ENCODE data around the gene SUN2. TPM values are rescaled to one million over a fixed set of nuclear protein-coding genes. Genes with fewer than 3 reads are reported as not detected.
A peak's percentile ranks its signal among the peaks of the same experiment; 100 is the strongest.

The SUN2 gene
- total and polyA plus RNA-seq, 12 donors, result 38.6 to 178 (median 97.2) TPM

- ATAC-seq, result peak in 6 of 8 donors; percentile 5 to 43 (median 38)
- H3K27me3 ChIP-seq, result no peaks in the 10 kb centered on the region
- DNase-seq, result peak in 1 of 2 donors; percentile 57
- TF ChIP-seq, protein P1, sequence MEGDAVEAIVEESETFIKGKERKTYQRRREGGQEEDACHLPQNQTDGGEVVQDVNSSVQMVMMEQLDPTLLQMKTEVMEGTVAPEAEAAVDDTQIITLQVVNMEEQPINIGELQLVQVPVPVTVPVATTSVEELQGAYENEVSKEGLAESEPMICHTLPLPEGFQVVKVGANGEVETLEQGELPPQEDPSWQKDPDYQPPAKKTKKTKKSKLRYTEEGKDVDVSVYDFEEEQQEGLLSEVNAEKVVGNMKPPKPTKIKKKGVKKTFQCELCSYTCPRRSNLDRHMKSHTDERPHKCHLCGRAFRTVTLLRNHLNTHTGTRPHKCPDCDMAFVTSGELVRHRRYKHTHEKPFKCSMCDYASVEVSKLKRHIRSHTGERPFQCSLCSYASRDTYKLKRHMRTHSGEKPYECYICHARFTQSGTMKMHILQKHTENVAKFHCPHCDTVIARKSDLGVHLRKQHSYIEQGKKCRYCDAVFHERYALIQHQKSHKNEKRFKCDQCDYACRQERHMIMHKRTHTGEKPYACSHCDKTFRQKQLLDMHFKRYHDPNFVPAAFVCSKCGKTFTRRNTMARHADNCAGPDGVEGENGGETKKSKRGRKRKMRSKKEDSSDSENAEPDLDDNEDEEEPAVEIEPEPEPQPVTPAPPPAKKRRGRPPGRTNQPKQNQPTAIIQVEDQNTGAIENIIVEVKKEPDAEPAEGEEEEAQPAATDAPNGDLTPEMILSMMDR (IDR thresholded peaks at IDR 0.05), result no peak
- peak overlapping the region; percentile 36 to 82 (median 71) for H3K4me3 ChIP-seq
- 23 to 28% methylated on average over 12 of the region's 12 CpGs for WGBS, 2 donors
- H3K4me1 ChIP-seq, result peaks cover 2 to 73% (median 29%) of the 10 kb centered on the region in 9 donors
- intact Hi-C loops (cut with DNase I), result loop anchor here in 5 of 10 donors (2.0 to 10.0 kb wide), 4 partner anchors 37 to 49 kb away; partner anchors contain the start of genes GTPBP1 (in 4 of the 5) and JOSD1 (in 1 of the 5)
- peak overlapping the region; percentile 93 to 99 (median 96) for H3K27ac ChIP-seq
- H3K36me3 ChIP-seq, result peaks cover 0 to 46% (median 33%) of the 10 kb centered on the region in 9 donors
- H3K9me3 ChIP-seq, result no peaks in the 10 kb centered on the region
These were observed 1.6 kb downstream of the SUN2 start for GRCh38 chr22:38753948-38754750.

DNA sequence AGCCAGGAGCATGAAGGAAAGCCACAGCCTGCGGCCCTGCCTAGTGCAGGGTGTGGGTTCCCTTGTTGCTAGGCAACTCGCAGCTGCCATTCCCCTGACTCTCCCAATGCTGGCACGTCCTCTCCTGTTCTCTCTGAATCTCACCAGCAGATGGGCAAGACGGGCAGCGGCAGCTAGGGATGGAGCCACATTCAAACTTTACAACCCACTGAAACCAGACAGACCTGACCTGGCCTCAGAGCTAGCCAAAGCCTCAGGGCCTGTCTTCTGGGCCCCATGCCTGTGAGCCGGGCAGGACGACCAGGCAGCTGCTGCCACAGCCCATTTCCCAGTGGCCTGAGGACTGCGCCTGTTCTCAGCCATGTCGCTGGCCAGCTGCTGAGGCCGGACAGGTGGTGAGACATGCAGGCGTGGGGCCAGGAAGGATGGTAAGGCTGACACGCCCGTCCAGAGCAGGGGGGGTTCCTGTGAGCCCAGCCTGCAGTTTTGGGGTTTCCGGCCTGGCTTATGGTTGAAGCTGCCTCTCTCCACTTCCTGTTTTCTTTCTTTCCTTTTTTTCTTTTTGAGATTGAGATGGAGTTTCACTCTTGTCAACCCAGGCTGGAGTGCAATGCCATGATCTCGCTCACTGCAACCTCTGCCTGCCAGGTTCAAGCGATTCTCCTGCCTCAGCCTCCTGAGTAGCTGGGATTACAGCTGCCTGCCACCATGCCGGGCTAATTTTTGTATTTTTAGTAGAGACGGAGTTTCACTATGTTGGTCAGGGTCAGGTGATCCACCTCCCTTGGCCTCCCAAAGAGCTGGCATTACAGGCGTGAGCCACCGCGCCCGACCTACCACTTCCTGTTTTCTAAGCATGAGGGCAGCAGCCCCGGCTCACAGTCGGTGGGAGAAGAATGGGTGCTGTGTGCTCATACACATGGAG is 4.1 kb downstream of the SUN2 start:
- TF ChIP-seq, protein P1 (IDR thresholded peaks at IDR 0.05), result no peak
- 81 to 82% methylated on average over 24 of the region's 24 CpGs for WGBS, 2 donors
- DNase-seq (peak in 1 of 2 donors; percentile 51), ATAC-seq (no peak)
- H3K9me3 ChIP-seq, result no peaks in the 10 kb centered on the region
- no peaks in the 10 kb centered on the region for H3K27me3 ChIP-seq
- peaks cover 1 to 57% (median 27%) of the 10 kb centered on the region in 9 donors for H3K4me1 ChIP-seq
- H3K4me3 ChIP-seq, result peak overlapping the region in 1 of 10 donors; percentile 77
- H3K27ac ChIP-seq, result peak overlapping the region in 3 of 10 donors; percentile 16 to 97 (median 24)
- H3K36me3 ChIP-seq, result peaks cover 0 to 71% (median 54%) of the 10 kb centered on the region in 9 donors
- intact Hi-C loops (cut with DNase I), result loop anchor here in 4 of 10 donors (5.0 to 10.0 kb wide), 3 partner anchors 34 to 47 kb away; partner anchors contain the start of genes GTPBP1 (in 3 of the 4) and JOSD1 (in 1 of the 4)

GRCh38 chr22:38751066-38751421 is 4.8 kb downstream of the SUN2 start:
- no peak for DNase-seq
- ATAC-seq, result no peak
- 90 to 97% methylated on average over 12 of the region's 12 CpGs for WGBS, 2 donors
- H3K4me3 ChIP-seq, result peak overlapping the region in 1 of 10 donors; percentile 77
- H3K9me3 ChIP-seq, result no peaks in the 10 kb centered on the region
- TF ChIP-seq, protein P1 (IDR thresholded peaks at IDR 0.05), result no peak
- intact Hi-C loops (cut with DNase I), result loop anchor here in 4 of 10 donors (5.0 to 10.0 kb wide), 3 partner anchors 34 to 46 kb away; partner anchors contain the start of genes GTPBP1 (in 3 of the 4) and JOSD1 (in 1 of the 4)
- H3K27ac ChIP-seq, result peak overlapping the region in 3 of 10 donors; percentile 16 to 97 (median 24)
- H3K27me3 ChIP-seq, result no peaks in the 10 kb centered on the region
- H3K36me3 ChIP-seq, result peaks cover 3 to 77% (median 60%) of the 10 kb centered on the region in 9 donors
- peaks cover 0 to 51% (median 21%) of the 10 kb centered on the region in 9 donors for H3K4me1 ChIP-seq
